GM23338 (cell line): ENCODE measurements around the gene FAAP100. TPM values are rescaled to one million over a fixed set of nuclear protein-coding genes. Genes with fewer than 3 reads are reported as not detected.

Source experiments
- ATAC-seq: fragments of 200-7000 bp; cut with Tn5 transposase; 3 replicates; pipeline ENCODE4 v1.9.1; 2020
- DNase-seq: peaks from one replicate; pipeline ENCODE4 v3.0.0-alpha.2; 2015; ENCODE audit warnings: low spot score
- H2AFZ ChIP-seq: fragments of 200-600 bp; sonication (generic); 2 replicates; pipeline ENCODE4 v1.8.0; 2016; ENCODE audit warnings: antibody characterized with exemption, mild to moderate bottlenecking, moderate library complexity
- H3F3A ChIP-seq: fragments of 200-600 bp; sonication (generic); replicated peaks from 2 replicates; pipeline ENCODE4 v1.8.0; 2017; ENCODE audit warnings: antibody characterized with exemption, mixed run types, low read depth
- H3K27ac ChIP-seq: fragments of 200-600 bp; sonication (generic); 2 replicates; pipeline ENCODE4 v1.6.1; 2016; ENCODE audit warnings: low read depth
- H3K27me3 ChIP-seq: fragments of 200-600 bp; sonication (generic); 2 replicates; pipeline ENCODE4 v1.8.0; 2016; ENCODE audit warnings: mild to moderate bottlenecking, mixed run types, moderate library complexity; ENCODE audit not compliant: insufficient read depth
- H3K36me3 ChIP-seq: fragments of 200-600 bp; sonication (generic); 2 replicates; pipeline ENCODE4 v1.8.0; 2016; ENCODE audit warnings: mild to moderate bottlenecking; ENCODE audit not compliant: insufficient read depth
- H3K4me1 ChIP-seq: fragments of 200-600 bp; sonication (generic); 2 replicates; pipeline ENCODE4 v1.8.0; 2016; ENCODE audit warnings: mild to moderate bottlenecking, moderate library complexity; ENCODE audit not compliant: insufficient read depth
- H3K4me2 ChIP-seq: fragments of 200-600 bp; sonication (generic); 2 replicates; pipeline ENCODE4 v1.7.1; 2017; ENCODE audit warnings: mixed run types
- H3K4me3 ChIP-seq: fragments of 200-600 bp; sonication (generic); 2 replicates; pipeline ENCODE4 v1.6.1; 2016; ENCODE audit warnings: mixed run types
- H3K79me2 ChIP-seq: fragments of 200-600 bp; sonication (generic); replicated peaks from 2 replicates; pipeline ENCODE4 v1.8.0; 2017; ENCODE audit warnings: mild to moderate bottlenecking; ENCODE audit not compliant: insufficient read depth
- H3K9me2 ChIP-seq: fragments of 200-600 bp; sonication (generic); 2 replicates; pipeline ENCODE4 v1.8.0; 2017; ENCODE audit not compliant: insufficient read depth
- H4K20me1 ChIP-seq: fragments of 200-600 bp; sonication (generic); replicated peaks from 2 replicates; pipeline ENCODE4 v1.8.0; 2017; ENCODE audit warnings: mild to moderate bottlenecking; ENCODE audit not compliant: insufficient read depth
- H3K27ac Mint-ChIP-seq: 2 replicates; pipeline ENCODE4 v1.8.0; 2020; ENCODE audit warnings: inconsistent platforms, mild to moderate bottlenecking, moderate library complexity, mixed read lengths
- H3K27me3 Mint-ChIP-seq: 3 replicates; pipeline ENCODE4 v1.8.0; 2022; ENCODE audit warnings: low read depth, mild to moderate bottlenecking, moderate library complexity, mixed read lengths, inconsistent platforms; ENCODE audit not compliant: insufficient read depth, poor library complexity
- H3K36me3 Mint-ChIP-seq: 3 replicates; pipeline ENCODE4 v1.8.0; 2021; ENCODE audit warnings: low read depth, mild to moderate bottlenecking, inconsistent platforms, moderate library complexity, mixed read lengths
- H3K4me1 Mint-ChIP-seq: 3 replicates; pipeline ENCODE4 v1.8.0; 2020; ENCODE audit warnings: mild to moderate bottlenecking, inconsistent platforms, mixed read lengths
- H3K4me3 Mint-ChIP-seq: 3 replicates; pipeline ENCODE4 v1.8.0; 2021; ENCODE audit warnings: moderate library complexity, mild to moderate bottlenecking, inconsistent platforms, mixed read lengths
- H3K9me3 Mint-ChIP-seq: 3 replicates; pipeline ENCODE4 v1.8.0; 2020; ENCODE audit warnings: moderate library complexity, mild to moderate bottlenecking, inconsistent platforms, mixed read lengths
- CREB1 ChIP-seq: fragments of 250-450 bp; sonication (Bioruptor Pico); IDR thresholded peaks from 2 replicates; pipeline ENCODE4 v1.5.0; 2020; ENCODE audit warnings: low read depth, mild to moderate bottlenecking, moderate library complexity
- CTCF ChIP-seq, 2 experiments: fragments of 200-600 bp in 1 of 2; sonication (generic) in 1 of 2; conservative IDR thresholded peaks; 2 replicates each; pipeline versions ENCODE4 v1.5.1 to v1.6.1; 2016 to 2017; ENCODE audit warnings: antibody characterized with exemption in 2 of 2, low read depth in 2 of 2, mild to moderate bottlenecking in 2 of 2, moderate library complexity in 1 of 2
- JUNB ChIP-seq: IDR thresholded peaks from one replicate; pipeline ENCODE4 v1.6.1; 2016; ENCODE audit warnings: antibody characterized with exemption; ENCODE audit not compliant: unreplicated experiment
- NANOG ChIP-seq: IDR thresholded peaks from 2 replicates; pipeline ENCODE4 v1.6.1; 2016; ENCODE audit warnings: antibody characterized with exemption, borderline replicate concordance
- POLR2AphosphoS5 ChIP-seq: IDR thresholded peaks from 2 replicates; pipeline ENCODE4 v1.6.1; 2016; ENCODE audit warnings: antibody characterized with exemption, low read depth
- REST ChIP-seq: IDR thresholded peaks from one replicate; pipeline ENCODE4 v1.6.1; 2018; ENCODE audit warnings: antibody characterized with exemption; ENCODE audit not compliant: unreplicated experiment
- STAT1 ChIP-seq: IDR thresholded peaks from one replicate; pipeline ENCODE4 v1.6.1; 2016; ENCODE audit warnings: antibody characterized with exemption; ENCODE audit not compliant: unreplicated experiment
- ZNF114 ChIP-seq: fragments of 250-450 bp; sonication (Bioruptor Pico); IDR thresholded peaks from 2 replicates; pipeline ENCODE4 v1.5.0; 2020; ENCODE audit warnings: mild to moderate bottlenecking, moderate library complexity
- polyA plus RNA-seq: library from polyadenylated mRNA; unstranded; fragments of >200 nt; fragmentation: Nextera tagmentation; extraction: Ambion mirVana; gene quantifications from 2 replicates; pipeline ENCODE4 v1.2.1, GENCODE V29; 2016
- total RNA-seq: library from RNA; depleted of rRNA; stranded (reverse); fragments of >200 nt; shearing (Covaris generic); gene quantifications from 2 replicates; pipeline ENCODE4 v1.2.3, GENCODE V29; 2014
- TF ChIP-seq, protein P1 (sequence below): fragments of 250-450 bp; sonication (Bioruptor Pico); IDR thresholded peaks from 2 replicates; pipeline ENCODE4 v1.5.0; 2020; ENCODE audit warnings: mild to moderate bottlenecking, moderate library complexity

The FAAP100 gene
- total and polyA plus RNA-seq, 2 experiments from 2014 or later = 16.0 to 50.5 TPM

- Histone ChIP-seq H3K4me3 (peak overlapping the region; percentile 97), H4K20me1 (peaks cover 33% of the 10 kb centered on the region), H2AFZ (no peak overlapping the region), H3K4me2 (no peak overlapping the region), H3K79me2 (peaks cover 36% of the 10 kb centered on the region), H3K9me2 (no peaks in the 10 kb centered on the region), H3K4me1 (peaks cover 9% of the 10 kb centered on the region), H3K27me3 (no peaks in the 10 kb centered on the region), H3K27ac (peak overlapping the region; percentile 80), H3K36me3 (peaks cover 36% of the 10 kb centered on the region), H3F3A (peaks cover 46% of the 10 kb centered on the region)
- Mint-ChIP-seq H3K4me1 (peaks cover 20% of the 10 kb centered on the region), H3K4me3 (peak overlapping the region; percentile 98), H3K9me3 (peaks cover 42% of the 10 kb centered on the region), H3K36me3 (peaks cover 50% of the 10 kb centered on the region), H3K27me3 (peaks cover 66% of the 10 kb centered on the region), H3K27ac (peak overlapping the region; percentile 86)
- no peak for DNase-seq
- TF ChIP-seq JUNB (no peak), STAT1 (no peak), CREB1 (CRISPR knock-in tag) (peak; percentile 18; the same call in 1 of the 2 replicates), POLR2AphosphoS5 (0 out of 2 replicates have a peak, but pooled peaks have one; percentile 39), ZNF114 (CRISPR knock-in tag) (no peak)
- peak; percentile 10 for ATAC-seq
Measured at GRCh38 chr17:81508639-81509206, 43.4 kb downstream of the FAAP100 start.

DNA sequence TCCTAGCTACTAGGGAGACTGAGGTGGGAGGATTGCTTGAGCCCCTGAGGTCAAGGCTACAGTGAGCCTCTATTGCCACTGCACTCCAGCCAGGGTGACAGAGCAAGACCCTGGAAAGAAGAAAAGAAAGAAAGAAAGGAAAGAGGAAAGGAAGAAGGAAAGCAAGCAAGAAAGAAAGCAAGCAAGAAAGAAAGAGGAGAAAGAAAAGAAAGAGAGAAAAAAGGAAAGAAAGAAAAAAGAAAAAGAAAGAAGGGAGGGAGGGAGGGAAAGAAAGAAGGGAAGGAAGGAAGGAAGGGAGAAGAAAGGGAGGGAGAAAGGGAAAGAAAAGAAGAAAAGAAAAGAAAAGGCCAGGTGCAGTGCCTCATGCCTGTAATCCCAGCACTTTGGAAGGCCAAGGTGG is 48.5 kb downstream of the FAAP100 start:
- H3K79me2 ChIP-seq = no peaks in the 10 kb centered on the region
- H3K4me3 ChIP-seq = no peak overlapping the region
- peaks cover 3% of the 10 kb centered on the region; the same call in 1 of the 3 replicates for H3K4me1 Mint-ChIP-seq
- H4K20me1 ChIP-seq = no peaks in the 10 kb centered on the region
- no peak overlapping the region for H3K27ac Mint-ChIP-seq
- H3K9me2 ChIP-seq = no peaks in the 10 kb centered on the region
- peaks cover 12% of the 10 kb centered on the region; the same call in 2 of the 3 replicates for H3K9me3 Mint-ChIP-seq
- ATAC-seq = no peak
- TF ChIP-seq CREB1 (CRISPR knock-in tag) = no peak
- no peak for TF ChIP-seq REST
- no peak for TF ChIP-seq NANOG
- TF ChIP-seq, protein P1, sequence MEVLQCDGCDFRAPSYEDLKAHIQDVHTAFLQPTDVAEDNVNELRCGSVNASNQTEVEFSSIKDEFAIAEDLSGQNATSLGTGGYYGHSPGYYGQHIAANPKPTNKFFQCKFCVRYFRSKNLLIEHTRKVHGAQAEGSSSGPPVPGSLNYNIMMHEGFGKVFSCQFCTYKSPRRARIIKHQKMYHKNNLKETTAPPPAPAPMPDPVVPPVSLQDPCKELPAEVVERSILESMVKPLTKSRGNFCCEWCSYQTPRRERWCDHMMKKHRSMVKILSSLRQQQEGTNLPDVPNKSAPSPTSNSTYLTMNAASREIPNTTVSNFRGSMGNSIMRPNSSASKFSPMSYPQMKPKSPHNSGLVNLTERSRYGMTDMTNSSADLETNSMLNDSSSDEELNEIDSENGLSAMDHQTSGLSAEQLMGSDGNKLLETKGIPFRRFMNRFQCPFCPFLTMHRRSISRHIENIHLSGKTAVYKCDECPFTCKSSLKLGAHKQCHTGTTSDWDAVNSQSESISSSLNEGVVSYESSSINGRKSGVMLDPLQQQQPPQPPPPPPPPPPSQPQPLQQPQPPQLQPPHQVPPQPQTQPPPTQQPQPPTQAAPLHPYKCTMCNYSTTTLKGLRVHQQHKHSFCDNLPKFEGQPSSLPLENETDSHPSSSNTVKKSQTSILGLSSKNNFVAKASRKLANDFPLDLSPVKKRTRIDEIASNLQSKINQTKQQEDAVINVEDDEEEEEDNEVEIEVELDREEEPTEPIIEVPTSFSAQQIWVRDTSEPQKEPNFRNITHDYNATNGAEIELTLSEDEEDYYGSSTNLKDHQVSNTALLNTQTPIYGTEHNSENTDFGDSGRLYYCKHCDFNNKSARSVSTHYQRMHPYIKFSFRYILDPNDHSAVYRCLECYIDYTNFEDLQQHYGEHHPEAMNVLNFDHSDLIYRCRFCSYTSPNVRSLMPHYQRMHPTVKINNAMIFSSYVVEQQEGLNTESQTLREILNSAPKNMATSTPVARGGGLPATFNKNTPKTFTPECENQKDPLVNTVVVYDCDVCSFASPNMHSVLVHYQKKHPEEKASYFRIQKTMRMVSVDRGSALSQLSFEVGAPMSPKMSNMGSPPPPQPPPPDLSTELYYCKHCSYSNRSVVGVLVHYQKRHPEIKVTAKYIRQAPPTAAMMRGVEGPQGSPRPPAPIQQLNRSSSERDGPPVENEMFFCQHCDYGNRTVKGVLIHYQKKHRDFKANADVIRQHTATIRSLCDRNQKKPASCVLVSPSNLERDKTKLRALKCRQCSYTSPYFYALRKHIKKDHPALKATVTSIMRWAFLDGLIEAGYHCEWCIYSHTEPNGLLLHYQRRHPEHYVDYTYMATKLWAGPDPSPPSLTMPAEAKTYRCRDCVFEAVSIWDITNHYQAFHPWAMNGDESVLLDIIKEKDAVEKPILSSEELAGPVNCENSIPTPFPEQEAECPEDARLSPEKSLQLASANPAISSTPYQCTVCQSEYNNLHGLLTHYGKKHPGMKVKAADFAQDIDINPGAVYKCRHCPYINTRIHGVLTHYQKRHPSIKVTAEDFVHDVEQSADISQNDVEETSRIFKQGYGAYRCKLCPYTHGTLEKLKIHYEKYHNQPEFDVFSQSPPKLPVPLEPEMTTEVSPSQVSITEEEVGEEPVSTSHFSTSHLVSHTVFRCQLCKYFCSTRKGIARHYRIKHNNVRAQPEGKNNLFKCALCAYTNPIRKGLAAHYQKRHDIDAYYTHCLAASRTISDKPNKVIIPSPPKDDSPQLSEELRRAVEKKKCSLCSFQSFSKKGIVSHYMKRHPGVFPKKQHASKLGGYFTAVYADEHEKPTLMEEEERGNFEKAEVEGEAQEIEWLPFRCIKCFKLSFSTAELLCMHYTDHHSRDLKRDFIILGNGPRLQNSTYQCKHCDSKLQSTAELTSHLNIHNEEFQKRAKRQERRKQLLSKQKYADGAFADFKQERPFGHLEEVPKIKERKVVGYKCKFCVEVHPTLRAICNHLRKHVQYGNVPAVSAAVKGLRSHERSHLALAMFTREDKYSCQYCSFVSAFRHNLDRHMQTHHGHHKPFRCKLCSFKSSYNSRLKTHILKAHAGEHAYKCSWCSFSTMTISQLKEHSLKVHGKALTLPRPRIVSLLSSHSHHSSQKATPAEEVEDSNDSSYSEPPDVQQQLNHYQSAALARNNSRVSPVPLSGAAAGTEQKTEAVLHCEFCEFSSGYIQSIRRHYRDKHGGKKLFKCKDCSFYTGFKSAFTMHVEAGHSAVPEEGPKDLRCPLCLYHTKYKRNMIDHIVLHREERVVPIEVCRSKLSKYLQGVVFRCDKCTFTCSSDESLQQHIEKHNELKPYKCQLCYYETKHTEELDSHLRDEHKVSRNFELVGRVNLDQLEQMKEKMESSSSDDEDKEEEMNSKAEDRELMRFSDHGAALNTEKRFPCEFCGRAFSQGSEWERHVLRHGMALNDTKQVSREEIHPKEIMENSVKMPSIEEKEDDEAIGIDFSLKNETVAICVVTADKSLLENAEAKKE (CRISPR knock-in tag) = no peak
- no peak for TF ChIP-seq CTCF (conservative IDR thresholded peaks at IDR 0.05; ENCODE audit: low read depth in 2 of 2)
- TF ChIP-seq STAT1 = no peak
- no peak for TF ChIP-seq POLR2AphosphoS5
- 0 out of 2 replicates have a peak, but pooled peaks cover 2% of the 10 kb centered on the region for H3K36me3 ChIP-seq
- no peak for DNase-seq
- peaks cover 29% of the 10 kb centered on the region for H3K27me3 Mint-ChIP-seq
- H3K4me1 ChIP-seq = peaks cover 6% of the 10 kb centered on the region; the same call in 1 of the 2 replicates
- no peak overlapping the region for H2AFZ ChIP-seq
- H3K27ac ChIP-seq = no peak overlapping the region
- peaks cover 12% of the 10 kb centered on the region for H3K36me3 Mint-ChIP-seq
- peaks cover 12% of the 10 kb centered on the region for H3F3A ChIP-seq
- no peak overlapping the region for H3K4me3 Mint-ChIP-seq
- H3K4me2 ChIP-seq = no peak overlapping the region
- no peaks in the 10 kb centered on the region for H3K27me3 ChIP-seq
